ENCODE results near the gene PBX4. TPM values are rescaled to one million over a fixed set of nuclear protein-coding genes. Genes with fewer than 3 reads are reported as not detected.

Gene PBX4
- total RNA-seq, 1 donor from 2014 or later, result 0.46 TPM

DNA sequence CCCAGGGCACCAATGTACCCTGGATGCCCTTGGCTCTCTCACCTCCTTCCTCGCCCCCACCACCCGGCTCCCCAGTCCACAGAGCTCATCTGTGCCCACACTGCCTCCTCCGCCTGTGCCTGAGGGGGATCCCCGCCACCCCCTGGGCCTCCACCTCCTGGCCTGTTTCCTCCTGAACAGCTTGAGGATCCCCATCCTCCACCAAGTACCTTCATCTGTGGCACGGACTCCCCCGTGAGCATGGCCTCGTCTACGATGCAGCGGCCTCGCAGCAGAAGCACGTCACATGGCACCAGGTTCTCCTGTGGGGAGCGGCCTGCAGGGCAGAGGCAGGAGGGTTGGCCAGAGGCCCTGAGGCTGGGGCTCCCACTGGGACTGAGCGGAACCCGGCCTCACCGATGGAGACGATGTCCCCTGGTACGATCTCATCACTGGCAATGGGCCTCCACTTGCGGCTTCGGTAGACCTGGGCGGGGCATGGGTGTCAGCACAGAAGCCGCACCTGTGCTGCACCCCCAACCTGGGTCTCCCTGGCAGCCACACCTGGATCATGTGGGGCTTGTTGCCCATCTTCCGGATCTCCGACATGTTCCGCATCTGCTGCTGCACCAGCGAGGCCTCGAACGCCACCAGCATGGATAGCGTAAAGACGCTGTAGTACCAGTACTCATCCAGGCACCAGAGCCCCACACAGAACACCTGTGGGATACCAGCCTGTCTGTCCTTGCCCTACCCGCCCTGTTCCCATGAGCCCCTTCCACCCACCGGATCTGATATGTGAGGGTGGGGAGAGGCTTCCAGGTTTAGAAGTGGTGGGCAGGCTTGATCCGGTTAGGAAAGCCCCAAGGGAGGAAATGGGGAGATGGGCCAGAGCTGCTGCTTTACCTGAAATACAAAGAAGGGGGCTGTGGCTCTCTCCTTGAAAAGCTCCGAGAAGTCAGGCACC is 38.2 kb upstream of the PBX4 start:
- Mint-ChIP-seq H3K36me3 (ENCODE audit: unreplicated experiment) (peaks cover 39% of the 10 kb centered on the region), H3K27me3 (ENCODE audit: unreplicated experiment) (no peaks in the 10 kb centered on the region), H3K27ac (ENCODE audit: unreplicated experiment) (no peak overlapping the region), H3K9me3 (ENCODE audit: unreplicated experiment) (no peaks in the 10 kb centered on the region), H3K4me3 (ENCODE audit: unreplicated experiment) (no peak overlapping the region), H3K4me1 (ENCODE audit: unreplicated experiment) (peaks cover 8% of the 10 kb centered on the region)
- peak; percentile 84 for DNase-seq (ENCODE audit: extremely low spot score, unreplicated experiment)
- TF ChIP-seq, protein P1, sequence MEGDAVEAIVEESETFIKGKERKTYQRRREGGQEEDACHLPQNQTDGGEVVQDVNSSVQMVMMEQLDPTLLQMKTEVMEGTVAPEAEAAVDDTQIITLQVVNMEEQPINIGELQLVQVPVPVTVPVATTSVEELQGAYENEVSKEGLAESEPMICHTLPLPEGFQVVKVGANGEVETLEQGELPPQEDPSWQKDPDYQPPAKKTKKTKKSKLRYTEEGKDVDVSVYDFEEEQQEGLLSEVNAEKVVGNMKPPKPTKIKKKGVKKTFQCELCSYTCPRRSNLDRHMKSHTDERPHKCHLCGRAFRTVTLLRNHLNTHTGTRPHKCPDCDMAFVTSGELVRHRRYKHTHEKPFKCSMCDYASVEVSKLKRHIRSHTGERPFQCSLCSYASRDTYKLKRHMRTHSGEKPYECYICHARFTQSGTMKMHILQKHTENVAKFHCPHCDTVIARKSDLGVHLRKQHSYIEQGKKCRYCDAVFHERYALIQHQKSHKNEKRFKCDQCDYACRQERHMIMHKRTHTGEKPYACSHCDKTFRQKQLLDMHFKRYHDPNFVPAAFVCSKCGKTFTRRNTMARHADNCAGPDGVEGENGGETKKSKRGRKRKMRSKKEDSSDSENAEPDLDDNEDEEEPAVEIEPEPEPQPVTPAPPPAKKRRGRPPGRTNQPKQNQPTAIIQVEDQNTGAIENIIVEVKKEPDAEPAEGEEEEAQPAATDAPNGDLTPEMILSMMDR (IDR thresholded peaks at IDR 0.05), result no peak

GRCh38 chr19:19655641-19656343 is 37.3 kb upstream of the PBX4 start:
- Mint-ChIP-seq H3K4me1 (ENCODE audit: unreplicated experiment) (no peaks in the 10 kb centered on the region), H3K27ac (ENCODE audit: unreplicated experiment) (no peak overlapping the region), H3K9me3 (ENCODE audit: unreplicated experiment) (no peaks in the 10 kb centered on the region), H3K4me3 (ENCODE audit: unreplicated experiment) (no peak overlapping the region), H3K27me3 (ENCODE audit: unreplicated experiment) (no peaks in the 10 kb centered on the region), H3K36me3 (ENCODE audit: unreplicated experiment) (peaks cover 39% of the 10 kb centered on the region)
- no peak for DNase-seq (ENCODE audit: extremely low spot score, unreplicated experiment)
- TF ChIP-seq, protein P1 (IDR thresholded peaks at IDR 0.05), result no peak

DNA sequence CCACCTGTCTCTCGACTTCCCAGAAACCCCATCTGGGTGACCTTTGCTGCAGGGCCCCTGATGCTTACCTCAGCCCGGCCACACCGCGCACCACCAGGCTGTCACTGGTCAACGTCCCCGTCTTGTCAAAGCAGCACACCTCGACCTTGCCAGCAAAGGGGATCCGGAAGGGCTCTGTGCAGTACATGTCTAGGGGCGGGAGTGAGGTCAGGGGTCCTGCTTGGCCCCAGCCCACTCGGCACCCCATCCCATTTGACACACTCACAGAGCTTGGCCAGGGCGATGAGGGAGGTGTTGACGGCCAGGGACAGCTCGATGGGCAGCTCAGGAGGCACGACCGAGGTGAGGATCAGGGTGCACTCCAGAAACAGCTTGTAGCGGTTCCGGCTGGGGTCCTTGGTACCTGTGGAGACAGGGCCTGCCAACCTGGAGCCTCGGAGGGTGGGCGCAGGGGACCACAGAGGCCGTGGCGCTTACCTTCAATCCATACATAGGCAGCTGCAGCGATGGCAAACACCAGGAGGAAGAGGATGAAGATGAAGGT is 36.6 kb upstream of the PBX4 start:
- H3K27me3 Mint-ChIP-seq (ENCODE audit: unreplicated experiment), result no peaks in the 10 kb centered on the region
- H3K9me3 Mint-ChIP-seq (ENCODE audit: unreplicated experiment), result no peaks in the 10 kb centered on the region
- peak; percentile 81 for DNase-seq (ENCODE audit: extremely low spot score, unreplicated experiment)
- H3K4me1 Mint-ChIP-seq (ENCODE audit: unreplicated experiment), result no peaks in the 10 kb centered on the region
- H3K36me3 Mint-ChIP-seq (ENCODE audit: unreplicated experiment), result peaks cover 44% of the 10 kb centered on the region
- TF ChIP-seq, protein P1 (IDR thresholded peaks at IDR 0.05), result no peak
- H3K27ac Mint-ChIP-seq (ENCODE audit: unreplicated experiment), result no peak overlapping the region
- H3K4me3 Mint-ChIP-seq (ENCODE audit: unreplicated experiment), result no peak overlapping the region

DNA sequence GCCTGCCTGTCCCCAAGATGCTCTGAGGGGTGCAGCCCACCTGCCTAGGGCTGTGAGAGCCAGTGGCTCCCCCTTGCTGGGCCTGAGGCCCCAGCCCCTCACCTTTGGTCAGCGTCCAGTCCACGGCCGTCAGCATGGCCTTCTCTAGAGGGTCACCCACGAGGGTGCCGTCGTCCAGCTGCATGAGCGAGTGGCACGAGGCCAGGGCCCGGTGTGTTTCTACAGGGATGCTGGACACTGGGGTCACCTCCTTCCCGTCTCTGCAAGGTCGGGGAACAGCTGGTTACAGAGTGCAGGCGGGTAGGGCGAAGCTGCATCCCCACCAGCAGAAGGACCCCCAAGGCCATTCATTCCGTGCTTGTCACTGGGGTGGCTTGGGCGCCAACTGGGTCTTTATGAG is 36.0 kb upstream of the PBX4 start:
- H3K9me3 Mint-ChIP-seq (ENCODE audit: unreplicated experiment), result no peaks in the 10 kb centered on the region
- H3K4me1 Mint-ChIP-seq (ENCODE audit: unreplicated experiment), result no peaks in the 10 kb centered on the region
- TF ChIP-seq, protein P1 (IDR thresholded peaks at IDR 0.05), result no peak
- no peak overlapping the region for H3K4me3 Mint-ChIP-seq (ENCODE audit: unreplicated experiment)
- H3K36me3 Mint-ChIP-seq (ENCODE audit: unreplicated experiment), result peaks cover 44% of the 10 kb centered on the region
- no peaks in the 10 kb centered on the region for H3K27me3 Mint-ChIP-seq (ENCODE audit: unreplicated experiment)
- DNase-seq (ENCODE audit: extremely low spot score, unreplicated experiment), result peak; percentile 83
- no peak overlapping the region for H3K27ac Mint-ChIP-seq (ENCODE audit: unreplicated experiment)

All from osteocyte (in vitro differentiated cells).